ENCODE measurements around the gene MPPE1.
A peak's percentile ranks its signal among the peaks of the same experiment; 100 is the strongest.

Gene MPPE1

DNA sequence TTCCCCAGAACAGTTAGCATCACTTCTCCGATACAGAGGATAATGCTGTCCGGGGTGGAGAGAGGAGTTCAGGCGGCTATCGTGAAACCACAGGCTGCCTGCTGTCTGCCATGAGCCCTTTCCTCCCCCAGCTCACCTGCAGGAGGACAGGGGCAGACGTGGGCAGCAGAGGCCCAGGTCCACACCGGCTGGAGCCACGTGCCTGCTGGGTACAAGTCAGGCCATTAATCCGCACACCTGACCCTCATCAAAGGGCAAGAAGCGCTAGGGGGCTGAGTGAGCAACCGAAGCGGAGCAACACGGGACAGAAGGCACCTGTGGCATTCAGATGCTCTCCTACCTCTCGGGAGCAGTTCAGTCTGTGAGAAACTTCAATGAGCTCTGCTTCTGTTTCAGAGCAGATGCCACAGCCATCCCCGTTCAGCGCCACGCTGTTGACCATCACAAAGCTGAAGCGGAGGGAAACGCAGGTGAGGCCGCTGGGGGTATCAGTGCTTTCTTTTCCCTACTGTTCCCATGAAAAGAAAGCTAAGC, 21.5 kb downstream of the MPPE1 start:
- peaks cover 56% of the 10 kb centered on the region for H3K4me1 ChIP-seq (ENCODE audit: low read length)
- no peaks in the 10 kb centered on the region for H3K79me2 ChIP-seq (ENCODE audit: low read length)
- peaks cover 63% of the 10 kb centered on the region for H3K36me3 ChIP-seq (replicated peaks; ENCODE audit: low read depth, low read length)
- no peaks in the 10 kb centered on the region for H3K9me3 ChIP-seq (ENCODE audit: insufficient read depth, low read length)
- H3K4me2 ChIP-seq (ENCODE audit: low read length) = 0 out of 2 replicates have a peak overlapping the region, but pooled peaks have one; percentile 14
- H3K27ac ChIP-seq (ENCODE audit: low read length) = no peak overlapping the region
- no peak for TF ChIP-seq EZH2phosphoT487 (IDR thresholded peaks at IDR 0.05; ENCODE audit: low read depth)
- TF ChIP-seq, protein P1, sequence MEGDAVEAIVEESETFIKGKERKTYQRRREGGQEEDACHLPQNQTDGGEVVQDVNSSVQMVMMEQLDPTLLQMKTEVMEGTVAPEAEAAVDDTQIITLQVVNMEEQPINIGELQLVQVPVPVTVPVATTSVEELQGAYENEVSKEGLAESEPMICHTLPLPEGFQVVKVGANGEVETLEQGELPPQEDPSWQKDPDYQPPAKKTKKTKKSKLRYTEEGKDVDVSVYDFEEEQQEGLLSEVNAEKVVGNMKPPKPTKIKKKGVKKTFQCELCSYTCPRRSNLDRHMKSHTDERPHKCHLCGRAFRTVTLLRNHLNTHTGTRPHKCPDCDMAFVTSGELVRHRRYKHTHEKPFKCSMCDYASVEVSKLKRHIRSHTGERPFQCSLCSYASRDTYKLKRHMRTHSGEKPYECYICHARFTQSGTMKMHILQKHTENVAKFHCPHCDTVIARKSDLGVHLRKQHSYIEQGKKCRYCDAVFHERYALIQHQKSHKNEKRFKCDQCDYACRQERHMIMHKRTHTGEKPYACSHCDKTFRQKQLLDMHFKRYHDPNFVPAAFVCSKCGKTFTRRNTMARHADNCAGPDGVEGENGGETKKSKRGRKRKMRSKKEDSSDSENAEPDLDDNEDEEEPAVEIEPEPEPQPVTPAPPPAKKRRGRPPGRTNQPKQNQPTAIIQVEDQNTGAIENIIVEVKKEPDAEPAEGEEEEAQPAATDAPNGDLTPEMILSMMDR (IDR thresholded peaks at IDR 0.05; ENCODE audit: low read depth, low read length) = no peak
- H3K27me3 ChIP-seq (ENCODE audit: low read depth, low read length) = no peaks in the 10 kb centered on the region
- 0 out of 2 replicates have a peak, but pooled peaks cover 3% of the 10 kb centered on the region for H4K20me1 ChIP-seq (ENCODE audit: insufficient read depth, low read length)
- no peak overlapping the region for H2AFZ ChIP-seq (ENCODE audit: low read depth, low read length)
- H3K4me3 ChIP-seq (ENCODE audit: low read length) = no peak overlapping the region
- no peak overlapping the region for H3K9ac ChIP-seq (ENCODE audit: low read length)

DNA sequence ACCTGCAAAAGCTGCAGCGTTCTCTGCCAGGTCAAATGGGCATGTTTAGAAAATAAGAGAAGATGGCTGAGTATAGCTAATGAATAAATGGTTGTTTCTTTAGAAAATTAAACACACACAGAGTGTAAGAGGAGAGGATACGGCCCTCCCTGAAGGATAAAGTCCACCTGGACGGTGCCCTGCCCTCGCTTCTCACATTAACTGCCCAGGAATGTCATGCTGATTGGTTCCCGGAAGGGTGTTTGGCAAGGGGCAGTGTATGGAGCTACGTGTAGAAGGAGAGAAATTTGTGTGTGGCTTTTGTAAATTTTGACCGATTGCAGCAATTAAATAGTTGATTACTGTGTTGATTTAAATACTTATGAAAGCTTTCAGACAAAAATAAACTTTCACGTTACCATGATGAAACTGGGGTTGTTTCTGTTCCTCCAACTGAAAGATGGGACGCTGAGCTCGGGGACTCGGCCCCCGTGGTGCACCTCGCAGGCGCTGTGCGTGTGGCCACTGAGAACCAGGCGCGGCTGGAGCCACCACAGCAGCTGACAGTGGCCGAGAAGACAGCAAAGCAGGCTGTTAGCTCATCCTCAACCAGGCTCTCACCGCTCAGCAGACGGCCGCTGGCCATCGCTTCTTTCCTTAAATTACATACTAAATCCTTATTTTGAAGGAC, 22.7 kb downstream of the MPPE1 start:
- H3K4me1 ChIP-seq (ENCODE audit: low read length) = peaks cover 56% of the 10 kb centered on the region

DNA sequence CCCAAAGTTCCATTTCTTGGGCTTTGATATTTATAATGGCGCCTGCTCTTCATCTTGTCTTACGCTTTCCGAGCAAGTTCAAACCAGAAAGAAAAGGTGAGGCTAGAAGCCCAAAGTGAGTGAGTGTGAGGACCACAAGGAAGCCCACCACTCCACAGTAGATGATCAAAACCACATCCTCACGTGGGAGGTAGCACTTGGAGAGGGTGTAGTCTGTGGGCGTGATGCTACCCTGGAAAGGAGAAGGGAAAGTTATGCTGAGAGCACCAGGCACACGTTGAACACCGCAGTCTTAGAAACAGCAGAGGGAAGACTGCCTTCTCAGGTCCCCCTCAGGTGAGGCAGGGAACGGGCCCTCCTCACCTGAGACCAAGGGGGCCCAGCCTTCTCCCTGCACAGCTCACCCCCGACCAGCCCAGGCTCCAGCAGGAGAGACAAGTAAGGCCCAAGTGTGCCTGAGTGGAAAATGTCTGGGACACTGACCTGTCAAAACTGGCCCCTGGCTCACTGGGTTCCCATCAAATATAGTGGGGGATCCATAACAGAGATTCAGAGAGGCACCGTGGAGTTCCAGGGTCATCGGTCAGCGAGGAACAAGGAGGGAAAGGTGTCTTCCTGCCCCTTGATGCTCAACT, 23.6 kb downstream of the MPPE1 start:
- Histone ChIP-seq H4K20me1 (ENCODE audit: insufficient read depth, low read length) (0 out of 2 replicates have a peak, but pooled peaks cover 3% of the 10 kb centered on the region), H3K4me2 (ENCODE audit: low read length) (peak overlapping the region; percentile 49), H2AFZ (ENCODE audit: low read depth, low read length) (no peak overlapping the region), H3K27ac (ENCODE audit: low read length) (peak overlapping the region; percentile 13), H3K4me3 (ENCODE audit: low read length) (no peak overlapping the region), H3K79me2 (ENCODE audit: low read length) (no peaks in the 10 kb centered on the region), H3K27me3 (ENCODE audit: low read depth, low read length) (no peaks in the 10 kb centered on the region), H3K9me3 (ENCODE audit: insufficient read depth, low read length) (no peaks in the 10 kb centered on the region), H3K4me1 (ENCODE audit: low read length) (peaks cover 56% of the 10 kb centered on the region), H3K36me3 (replicated peaks; ENCODE audit: low read depth, low read length) (peaks cover 63% of the 10 kb centered on the region), H3K9ac (ENCODE audit: low read length) (no peak overlapping the region)
- no peak for TF ChIP-seq EZH2phosphoT487 (IDR thresholded peaks at IDR 0.05; ENCODE audit: low read depth)
- TF ChIP-seq, protein P1 (IDR thresholded peaks at IDR 0.05; ENCODE audit: low read depth, low read length) = no peak

More for the DNA sequence above, 22.7 kb downstream of the MPPE1 start:
- Histone ChIP-seq H3K36me3 (replicated peaks; ENCODE audit: low read depth, low read length) (peaks cover 63% of the 10 kb centered on the region), H3K4me2 (ENCODE audit: low read length) (peak overlapping the region; percentile 49), H4K20me1 (ENCODE audit: insufficient read depth, low read length) (0 out of 2 replicates have a peak, but pooled peaks cover 3% of the 10 kb centered on the region), H3K9ac (ENCODE audit: low read length) (no peak overlapping the region), H3K4me3 (ENCODE audit: low read length) (peak overlapping the region; percentile 31; the same call in 1 of the 2 replicates), H3K9me3 (ENCODE audit: insufficient read depth, low read length) (no peaks in the 10 kb centered on the region), H3K27ac (ENCODE audit: low read length) (peak overlapping the region; percentile 27; the same call in 1 of the 2 replicates), H3K27me3 (ENCODE audit: low read depth, low read length) (no peaks in the 10 kb centered on the region), H2AFZ (ENCODE audit: low read depth, low read length) (no peak overlapping the region), H3K79me2 (ENCODE audit: low read length) (no peaks in the 10 kb centered on the region)
- no peak for TF ChIP-seq EZH2phosphoT487 (IDR thresholded peaks at IDR 0.05; ENCODE audit: low read depth)
- TF ChIP-seq, protein P1 (IDR thresholded peaks at IDR 0.05; ENCODE audit: low read depth, low read length) = no peak

DNA sequence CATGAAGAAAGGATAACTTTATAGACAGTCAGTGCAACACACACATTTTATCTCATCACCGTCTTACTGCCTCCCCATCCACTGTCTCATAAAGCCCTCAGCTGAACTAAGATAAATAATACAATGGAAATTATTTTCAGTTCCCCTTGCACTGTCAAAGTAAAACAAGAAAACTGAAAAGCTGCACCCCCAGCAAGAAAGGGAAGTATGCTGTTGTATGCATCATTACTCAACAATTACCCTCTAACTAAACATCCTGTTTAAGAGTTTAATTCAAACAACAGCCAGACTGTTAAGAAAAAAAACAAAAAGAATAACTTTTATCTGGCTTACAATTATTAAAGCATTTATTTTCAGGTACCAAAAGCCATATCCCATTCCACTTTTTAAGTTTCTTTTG, 25.0 kb downstream of the MPPE1 start:
- Histone ChIP-seq H2AFZ (ENCODE audit: low read depth, low read length) (no peak overlapping the region), H3K4me2 (ENCODE audit: low read length) (peak overlapping the region; percentile 50), H3K36me3 (replicated peaks; ENCODE audit: low read depth, low read length) (peaks cover 50% of the 10 kb centered on the region), H3K79me2 (ENCODE audit: low read length) (no peaks in the 10 kb centered on the region), H3K4me1 (ENCODE audit: low read length) (peaks cover 56% of the 10 kb centered on the region), H3K9me3 (ENCODE audit: insufficient read depth, low read length) (no peaks in the 10 kb centered on the region), H3K27ac (ENCODE audit: low read length) (peak overlapping the region; percentile 20; the same call in 1 of the 2 replicates), H3K9ac (ENCODE audit: low read length) (no peak overlapping the region), H3K27me3 (ENCODE audit: low read depth, low read length) (no peaks in the 10 kb centered on the region), H4K20me1 (ENCODE audit: insufficient read depth, low read length) (0 out of 2 replicates have a peak, but pooled peaks cover 3% of the 10 kb centered on the region), H3K4me3 (ENCODE audit: low read length) (no peak overlapping the region; the same call in 1 of the 2 replicates)
- TF ChIP-seq EZH2phosphoT487 (IDR thresholded peaks at IDR 0.05; ENCODE audit: low read depth) = no peak
- TF ChIP-seq, protein P1 (IDR thresholded peaks at IDR 0.05; ENCODE audit: low read depth, low read length) = no peak

Data from OCI-LY3 (cell line).